Body of pancreas (tissue), 4 donors: Measurements from ENCODE around the gene CLEC17A. TPM values are rescaled to one million over a fixed set of nuclear protein-coding genes. Genes with fewer than 3 reads are reported as not detected.
"Not testable (repeated sequence)": the region's sequence is repeated elsewhere in the genome, so short reads cannot be mapped to it uniquely, and the experiment has no call there.

Source experiments
- ATAC-seq: fragments of 150-250 bp; one replicate; pipeline ENCODE4 v1.9.1; 2016
- DNase-seq, 4 donors: peaks; one replicate each; pipeline ENCODE4 v3.0.0-alpha.2; 2019
- H3K27ac ChIP-seq, 4 donors: fragments of 200-600 bp; sonication (generic); 1 replicate in 3 of 4; 2 replicates in 1 of 4; pipeline versions ENCODE4 v1.5.1 to v1.6.1; 2016 to 2019; ENCODE audit warnings: mild to moderate bottlenecking in 1 of 4, mixed read lengths in 1 of 4, moderate library complexity in 1 of 4
- H3K27me3 ChIP-seq, 2 donors: fragments of 200-600 bp; sonication (generic); one replicate each; pipeline ENCODE4 v1.6.0; 2016; ENCODE audit warnings: mild to moderate bottlenecking in 1 of 2
- H3K36me3 ChIP-seq, 2 donors: fragments of 200-600 bp; sonication (generic); replicated peaks in 1 of 2; 2 replicates each; pipeline ENCODE4 v1.5.1; 2016; ENCODE audit warnings: low read depth in 2 of 2; ENCODE audit not compliant: insufficient read depth in 1 of 2
- H3K4me1 ChIP-seq: fragments of 200-600 bp; sonication (generic); one replicate; pipeline ENCODE4 v1.6.0; 2016
- H3K4me3 ChIP-seq, 2 donors: fragments of 200-600 bp; sonication (generic); 1 replicate in 1 of 2; 2 replicates in 1 of 2; pipeline ENCODE4 v1.5.1; 2016 to 2019
- H3K9me3 ChIP-seq, 3 donors: fragments of 200-600 bp; sonication (generic); 1 replicate in 2 of 3; 2 replicates in 1 of 3; pipeline ENCODE4 v1.5.1; 2016
- CTCF ChIP-seq, 7 experiments: fragments of 450-650 bp in 4 of 7; fragments of 200-600 bp in 3 of 7; sonication (generic) in 3 of 7; IDR thresholded peaks; one replicate each; pipeline ENCODE4 v1.5.1; 2016 to 2019; ENCODE audit warnings: antibody characterized with exemption in 7 of 7
- POLR2A ChIP-seq, 3 donors: fragments of 450-650 bp; IDR thresholded peaks; one replicate each; pipeline ENCODE4 v1.6.1; 2016; ENCODE audit warnings: antibody characterized with exemption in 3 of 3, mild to moderate bottlenecking in 2 of 3
- WGBS, 2 donors: methylation state at CpG; one replicate each; pipeline ENCODE4 v1.1.5; 2017; 5-methylcytosine and 5-hydroxymethylcytosine counted together
- intact Hi-C: fragments of 100-400 bp; cut with DNase I; formaldehyde crosslinking; loops from one replicate; pipeline ENCODE4 v1.15.1; 2023
- total RNA-seq, 2 donors: library from RNA; depleted of rRNA; stranded (reverse); fragments of >200 nt; gene quantifications; one replicate each; pipeline ENCODE4 v1.1.0, GENCODE V29; 2016

Gene CLEC17A
- total RNA-seq, 2 donors from 2014 or later = not detected

- H3K4me1 ChIP-seq = no peaks in the 10 kb centered on the region
- TF ChIP-seq CTCF (IDR thresholded peaks at IDR 0.05) (no peak), POLR2A (IDR thresholded peaks at IDR 0.05) (no peak)
Observed at GRCh38 chr19:14612657-14613056, 29.8 kb downstream of the CLEC17A start.

GRCh38 chr19:14613399-14614098 lies 30.7 kb downstream of the CLEC17A start:
- H3K36me3 ChIP-seq, H3K27me3 ChIP-seq, intact Hi-C loops, DNase-seq, H3K27ac ChIP-seq, H3K9me3 ChIP-seq, ATAC-seq, H3K4me3 ChIP-seq, H3K4me1 ChIP-seq: not testable (repeated sequence)
- 51 to 67% methylated on average over 14 of the region's 14 CpGs for WGBS, 2 donors

More at GRCh38 chr19:14612657-14613056, 29.8 kb downstream of the CLEC17A start:
- H3K27me3 ChIP-seq = no peaks in the 10 kb centered on the region
- intact Hi-C loops = no loop called here
- no peaks in the 10 kb centered on the region for H3K9me3 ChIP-seq
- 71 to 88% methylated on average over 4 of the region's 4 CpGs for WGBS, 2 donors
- H3K27ac ChIP-seq = no peak overlapping the region
- ATAC-seq (no peak), DNase-seq (no peak)
- H3K36me3 ChIP-seq = no peaks in the 10 kb centered on the region
- H3K4me3 ChIP-seq = no peak overlapping the region

- DNase-seq = peak in 1 of 4 donors; percentile 28
Observed at GRCh38 chr19:14614099-14614412, 31.2 kb downstream of the CLEC17A start.

GRCh38 chr19:14615623-14616022 lies 32.7 kb downstream of the CLEC17A start:
- Histone ChIP-seq H3K4me3 (no peak overlapping the region), H3K27me3 (no peaks in the 10 kb centered on the region), H3K4me1 (no peaks in the 10 kb centered on the region), H3K36me3 (no peaks in the 10 kb centered on the region), H3K9me3 (no peaks in the 10 kb centered on the region), H3K27ac (no peak overlapping the region)
- TF ChIP-seq CTCF (IDR thresholded peaks at IDR 0.05) = no peak
- no peak for TF ChIP-seq POLR2A (IDR thresholded peaks at IDR 0.05)
- no peak for DNase-seq
- 73 to 84% methylated on average over 8 of the region's 8 CpGs for WGBS, 2 donors
- intact Hi-C loops = no loop called here
- ATAC-seq = no peak

More at GRCh38 chr19:14614099-14614412, 31.2 kb downstream of the CLEC17A start:
- intact Hi-C loops = no loop called here
- Histone ChIP-seq H3K9me3 (no peaks in the 10 kb centered on the region), H3K4me3 (no peak overlapping the region), H3K27me3 (no peaks in the 10 kb centered on the region), H3K27ac (no peak overlapping the region), H3K36me3 (no peaks in the 10 kb centered on the region), H3K4me1 (no peaks in the 10 kb centered on the region)
- TF ChIP-seq POLR2A (IDR thresholded peaks at IDR 0.05) (no peak), CTCF (IDR thresholded peaks at IDR 0.05) (no peak)
- 31 to 42% methylated on average over 4 of the region's 4 CpGs for WGBS, 2 donors
- ATAC-seq = no peak

GRCh38 chr19:14616407-14616806 lies 33.5 kb downstream of the CLEC17A start:
- Histone ChIP-seq H3K4me1 (no peaks in the 10 kb centered on the region), H3K9me3 (no peaks in the 10 kb centered on the region), H3K4me3 (no peak overlapping the region), H3K27ac (no peak overlapping the region), H3K27me3 (no peaks in the 10 kb centered on the region), H3K36me3 (no peaks in the 10 kb centered on the region)
- WGBS, 2 donors = 68 to 78% methylated on average over 3 of the region's 3 CpGs
- no peak for ATAC-seq
- TF ChIP-seq CTCF (IDR thresholded peaks at IDR 0.05) (no peak), POLR2A (IDR thresholded peaks at IDR 0.05) (no peak)
- intact Hi-C loops = no loop called here
- DNase-seq = peak in 1 of 4 donors; percentile 18
